HUES48 (cell line): Measurements from ENCODE around the gene DMD.
A peak's percentile ranks its signal among the peaks of the same experiment; 100 is the strongest.

ENCODE experiments used
- H3K27ac ChIP-seq: one replicate; pipeline ENCODE4 v1.7.0; 2013; ENCODE audit warnings: low read depth, low read length, inconsistent platforms
- H3K27me3 ChIP-seq: 2 replicates; pipeline ENCODE4 v1.6.1; 2013; ENCODE audit warnings: mild to moderate bottlenecking, low read length; ENCODE audit not compliant: control insufficient read depth, insufficient read depth
- H3K36me3 ChIP-seq: 2 replicates; pipeline ENCODE4 v1.6.1; 2013; ENCODE audit warnings: low read length; ENCODE audit not compliant: control insufficient read depth, insufficient read depth
- H3K4me1 ChIP-seq: 2 replicates; pipeline ENCODE4 v1.6.1; 2013; ENCODE audit warnings: mild to moderate bottlenecking, low read length; ENCODE audit not compliant: control insufficient read depth, insufficient read depth
- H3K4me3 ChIP-seq: 2 replicates; pipeline ENCODE4 v1.5.1; 2013; ENCODE audit warnings: mild to moderate bottlenecking, low read depth, low read length
- H3K9ac ChIP-seq: 2 replicates; pipeline ENCODE4 v1.6.1; 2013; ENCODE audit warnings: mild to moderate bottlenecking, low read depth, low read length, moderate library complexity
- H3K9me3 ChIP-seq: 2 replicates; pipeline ENCODE4 v1.6.1; 2013; ENCODE audit warnings: low read length; ENCODE audit not compliant: control insufficient read depth, insufficient read depth

The DMD gene

DNA sequence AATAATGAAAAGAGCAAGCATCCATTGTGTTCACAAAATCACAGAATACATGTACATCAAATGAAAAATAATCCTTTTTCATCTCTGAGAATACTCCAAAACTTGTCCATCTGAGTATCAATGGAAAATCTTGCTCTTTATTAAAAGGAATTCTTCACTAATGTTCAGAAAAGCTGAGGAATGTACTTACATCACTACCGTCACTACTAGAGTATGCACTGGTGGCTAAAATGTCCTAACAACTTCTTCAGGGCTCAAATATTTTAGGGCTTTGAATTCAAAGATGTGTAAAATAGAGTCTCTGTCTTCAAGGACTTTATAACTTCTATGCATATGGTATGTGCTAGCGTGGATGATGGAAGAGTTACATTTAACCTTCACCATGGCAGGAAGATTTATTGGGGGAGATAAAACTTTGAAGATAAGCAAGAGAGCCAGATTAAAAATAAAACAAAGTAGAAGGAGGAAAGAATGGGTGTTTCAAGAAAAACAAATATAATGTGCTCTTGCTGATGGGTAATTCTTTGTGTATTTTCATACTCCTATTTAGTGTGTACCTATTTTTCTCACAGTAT is 55.1 kb downstream of the DMD start:
- no peak overlapping the region for H3K4me3 ChIP-seq
- H3K9me3 ChIP-seq, result no peaks in the 10 kb centered on the region
- no peaks in the 10 kb centered on the region for H3K4me1 ChIP-seq
- no peaks in the 10 kb centered on the region for H3K27me3 ChIP-seq
- no peaks in the 10 kb centered on the region for H3K36me3 ChIP-seq
- H3K27ac ChIP-seq, result no peak overlapping the region
- H3K9ac ChIP-seq, result no peak overlapping the region

DNA sequence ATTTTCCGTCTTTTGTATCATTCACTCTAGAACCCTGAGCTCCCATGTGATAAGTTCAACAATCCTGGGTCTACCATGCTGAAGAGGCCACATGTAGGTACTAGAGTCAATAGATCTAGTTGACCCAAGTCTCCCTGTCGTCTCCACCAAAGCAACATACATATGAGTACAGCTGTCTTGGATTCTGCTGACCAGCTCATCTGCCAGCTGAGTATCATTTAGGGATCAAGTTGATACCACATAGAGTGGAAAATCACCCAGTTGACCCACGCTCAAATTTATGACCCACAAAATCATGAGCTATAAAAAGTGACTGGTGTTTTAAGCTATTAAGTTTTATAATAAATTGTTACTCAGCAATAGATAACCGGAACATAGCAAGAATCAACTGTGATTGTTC is 61.8 kb downstream of the DMD start:
- Histone ChIP-seq H3K27ac (no peak overlapping the region), H3K27me3 (no peaks in the 10 kb centered on the region), H3K4me1 (peaks cover 8% of the 10 kb centered on the region), H3K9ac (no peak overlapping the region), H3K4me3 (no peak overlapping the region), H3K36me3 (no peaks in the 10 kb centered on the region), H3K9me3 (no peaks in the 10 kb centered on the region)

DNA sequence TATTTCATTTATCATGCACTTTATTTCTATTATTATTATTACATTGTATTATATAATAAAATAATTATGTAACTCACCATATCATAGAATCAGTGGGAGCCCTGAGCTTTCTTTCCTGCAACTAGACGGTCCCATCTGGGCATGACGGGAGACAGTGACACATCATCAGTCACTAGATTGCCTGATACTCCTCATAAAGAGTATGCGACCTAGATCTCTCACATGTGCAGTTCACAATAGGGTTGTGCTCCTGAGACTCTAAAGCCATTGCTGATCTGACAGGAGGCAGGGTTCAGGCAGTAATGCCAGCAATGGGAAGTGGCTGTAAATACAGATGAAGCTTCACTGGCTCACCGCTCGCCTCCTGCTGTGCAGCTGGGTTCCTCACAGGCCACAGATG is 62.3 kb downstream of the DMD start:
- H3K4me3 ChIP-seq, result no peak overlapping the region
- H3K27ac ChIP-seq, result no peak overlapping the region
- no peaks in the 10 kb centered on the region for H3K27me3 ChIP-seq

DNA sequence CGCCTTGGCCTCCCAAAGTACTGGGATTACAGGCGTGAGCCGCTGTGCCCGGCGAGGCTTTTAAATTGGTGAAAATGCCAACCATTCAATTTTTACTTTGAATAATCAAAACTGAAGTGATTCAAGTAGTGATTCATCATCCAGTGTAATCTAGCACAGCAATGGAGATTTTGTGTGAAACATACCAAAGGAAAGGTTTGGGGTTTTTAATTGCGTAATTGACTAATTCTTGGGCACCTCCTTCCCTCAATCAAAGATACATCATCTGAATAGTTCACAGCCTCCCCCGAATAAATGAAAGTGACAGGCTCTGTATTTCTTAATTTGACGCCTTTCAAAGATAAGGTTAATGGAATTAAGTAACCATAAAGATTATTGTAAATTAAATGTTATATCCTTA is 69.0 kb downstream of the DMD start:
- Histone ChIP-seq H3K9me3 (no peaks in the 10 kb centered on the region), H3K4me3 (no peak overlapping the region), H3K4me1 (0 out of 2 replicates have a peak, but pooled peaks cover 2% of the 10 kb centered on the region), H3K9ac (no peak overlapping the region), H3K27ac (no peak overlapping the region), H3K36me3 (no peaks in the 10 kb centered on the region), H3K27me3 (no peaks in the 10 kb centered on the region)

More for the DNA sequence above, 62.3 kb downstream of the DMD start:
- H3K4me1 ChIP-seq, result peaks cover 8% of the 10 kb centered on the region
- H3K36me3 ChIP-seq, result no peaks in the 10 kb centered on the region
- H3K9me3 ChIP-seq, result no peaks in the 10 kb centered on the region
- no peak overlapping the region for H3K9ac ChIP-seq

DNA sequence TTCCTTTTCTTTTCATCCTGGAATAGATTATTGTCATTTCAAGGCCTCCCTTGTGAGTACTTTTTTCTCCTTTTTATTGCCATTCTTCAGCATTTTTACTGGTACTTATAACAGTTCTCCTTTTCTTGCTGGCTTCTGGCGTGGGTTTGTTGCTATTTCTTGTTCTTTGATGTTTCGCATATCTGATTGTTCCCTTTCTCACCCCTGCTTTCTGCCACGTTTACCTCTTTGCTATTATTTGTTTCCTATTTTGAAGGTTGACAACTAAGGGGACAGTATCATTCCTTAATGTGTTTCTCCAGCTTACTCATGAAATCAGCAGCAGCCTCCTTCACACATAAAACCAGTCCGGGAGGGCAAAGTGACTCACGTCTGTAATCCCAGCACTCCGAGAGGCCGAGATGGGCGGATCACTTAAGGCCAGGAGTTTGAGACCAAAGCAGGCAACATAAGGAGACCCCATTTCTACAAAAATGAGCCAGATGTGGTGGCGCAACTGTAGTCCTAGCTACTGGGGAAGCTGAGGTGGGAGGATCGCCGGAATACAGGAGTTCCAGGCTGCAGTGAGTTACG is 72.6 kb downstream of the DMD start:
- Histone ChIP-seq H3K4me3 (no peak overlapping the region), H3K27me3 (no peaks in the 10 kb centered on the region), H3K9ac (no peak overlapping the region), H3K9me3 (no peaks in the 10 kb centered on the region), H3K36me3 (no peaks in the 10 kb centered on the region), H3K4me1 (no peaks in the 10 kb centered on the region), H3K27ac (no peak overlapping the region)

DNA sequence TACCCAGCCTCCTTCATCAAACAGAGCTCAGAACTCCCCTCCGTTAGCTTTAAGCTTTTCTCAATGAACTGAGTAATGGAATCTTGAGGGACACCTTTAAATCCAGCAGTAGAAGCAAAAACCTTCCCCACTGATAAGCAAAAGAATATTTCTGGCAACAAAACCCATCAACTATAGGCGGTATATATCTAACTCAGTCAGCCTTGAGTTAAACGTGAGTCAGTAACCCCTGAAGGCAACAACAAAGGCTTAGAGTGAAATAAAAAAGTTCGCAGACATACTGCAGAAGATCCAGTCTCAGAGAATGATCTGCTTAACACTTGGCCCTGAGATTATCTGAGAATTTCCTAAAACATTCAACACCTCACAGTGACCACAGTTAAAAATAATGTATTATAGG is 77.2 kb downstream of the DMD start:
- Histone ChIP-seq H3K9me3 (no peaks in the 10 kb centered on the region), H3K36me3 (no peaks in the 10 kb centered on the region), H3K27me3 (no peaks in the 10 kb centered on the region), H3K4me3 (no peak overlapping the region), H3K27ac (no peak overlapping the region), H3K4me1 (no peaks in the 10 kb centered on the region), H3K9ac (no peak overlapping the region)

DNA sequence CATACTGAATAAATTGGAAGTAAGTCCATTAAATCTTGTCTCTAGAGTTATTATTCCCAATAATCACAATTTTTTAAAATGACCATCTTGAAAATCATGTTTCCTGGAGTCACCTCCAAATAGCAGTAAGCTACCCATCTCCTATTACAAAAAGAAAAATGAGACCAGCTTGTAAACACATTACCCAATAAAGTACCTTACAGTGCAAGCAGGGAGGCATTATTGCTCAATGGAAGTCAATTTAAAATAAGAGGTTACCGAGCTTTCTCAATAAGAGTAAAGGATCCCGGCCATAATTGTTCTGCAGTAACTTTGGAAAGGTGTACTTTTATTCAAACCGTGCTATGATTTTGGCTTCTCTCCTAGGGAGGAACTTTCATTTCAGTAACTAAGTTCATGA is 78.0 kb downstream of the DMD start:
- no peak overlapping the region for H3K4me3 ChIP-seq
- no peaks in the 10 kb centered on the region for H3K9me3 ChIP-seq

DNA sequence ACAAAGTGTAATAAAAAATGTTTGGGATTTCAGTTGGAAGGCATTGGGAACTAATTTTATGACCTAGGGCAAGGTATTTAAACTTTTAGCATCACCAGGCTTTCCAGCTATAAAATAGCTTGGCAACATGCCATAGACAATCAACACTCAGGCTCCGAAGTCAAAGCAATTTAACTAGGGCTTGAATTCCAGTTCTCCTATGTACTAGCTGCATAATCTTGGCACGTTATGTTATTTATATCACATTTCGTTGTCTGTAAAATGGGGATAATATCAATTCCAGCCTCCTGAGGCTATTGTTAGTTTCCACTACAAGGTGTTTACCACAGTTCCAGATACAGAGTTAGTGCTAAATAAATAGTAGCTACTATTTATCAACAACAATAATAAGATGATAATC is 78.8 kb downstream of the DMD start:
- no peaks in the 10 kb centered on the region for H3K9me3 ChIP-seq
- H3K27me3 ChIP-seq, result no peaks in the 10 kb centered on the region
- H3K27ac ChIP-seq, result no peak overlapping the region
- H3K4me1 ChIP-seq, result peaks cover 13% of the 10 kb centered on the region
- H3K9ac ChIP-seq, result no peak overlapping the region
- H3K4me3 ChIP-seq, result no peak overlapping the region
- no peaks in the 10 kb centered on the region for H3K36me3 ChIP-seq

More for the DNA sequence above, 78.0 kb downstream of the DMD start:
- Histone ChIP-seq H3K27me3 (no peaks in the 10 kb centered on the region), H3K36me3 (no peaks in the 10 kb centered on the region), H3K27ac (no peak overlapping the region), H3K4me1 (peaks cover 7% of the 10 kb centered on the region), H3K9ac (no peak overlapping the region)

DNA sequence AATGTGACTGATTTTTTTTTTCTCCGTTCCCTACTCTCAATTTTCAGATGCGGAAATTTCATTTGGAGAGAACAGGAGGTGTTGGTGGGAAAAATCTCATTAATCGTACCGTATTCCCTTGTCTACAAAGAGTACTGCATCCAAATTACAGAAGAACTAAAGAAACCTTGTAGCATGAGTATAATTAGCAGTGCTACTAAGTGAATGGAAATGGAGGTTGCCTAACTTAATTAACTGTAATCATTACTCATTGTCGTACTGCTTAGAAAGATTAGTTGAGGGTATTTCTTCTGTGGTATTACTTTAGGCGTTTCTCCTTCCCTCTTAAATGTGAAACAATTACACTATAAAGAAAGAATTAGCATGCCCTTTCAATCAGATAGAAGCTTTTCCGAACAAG is 81.7 kb downstream of the DMD start:
- Histone ChIP-seq H3K36me3 (no peaks in the 10 kb centered on the region), H3K9ac (no peak overlapping the region), H3K27ac (no peak overlapping the region), H3K27me3 (no peaks in the 10 kb centered on the region), H3K9me3 (no peaks in the 10 kb centered on the region), H3K4me3 (no peak overlapping the region), H3K4me1 (peaks cover 21% of the 10 kb centered on the region)

DNA sequence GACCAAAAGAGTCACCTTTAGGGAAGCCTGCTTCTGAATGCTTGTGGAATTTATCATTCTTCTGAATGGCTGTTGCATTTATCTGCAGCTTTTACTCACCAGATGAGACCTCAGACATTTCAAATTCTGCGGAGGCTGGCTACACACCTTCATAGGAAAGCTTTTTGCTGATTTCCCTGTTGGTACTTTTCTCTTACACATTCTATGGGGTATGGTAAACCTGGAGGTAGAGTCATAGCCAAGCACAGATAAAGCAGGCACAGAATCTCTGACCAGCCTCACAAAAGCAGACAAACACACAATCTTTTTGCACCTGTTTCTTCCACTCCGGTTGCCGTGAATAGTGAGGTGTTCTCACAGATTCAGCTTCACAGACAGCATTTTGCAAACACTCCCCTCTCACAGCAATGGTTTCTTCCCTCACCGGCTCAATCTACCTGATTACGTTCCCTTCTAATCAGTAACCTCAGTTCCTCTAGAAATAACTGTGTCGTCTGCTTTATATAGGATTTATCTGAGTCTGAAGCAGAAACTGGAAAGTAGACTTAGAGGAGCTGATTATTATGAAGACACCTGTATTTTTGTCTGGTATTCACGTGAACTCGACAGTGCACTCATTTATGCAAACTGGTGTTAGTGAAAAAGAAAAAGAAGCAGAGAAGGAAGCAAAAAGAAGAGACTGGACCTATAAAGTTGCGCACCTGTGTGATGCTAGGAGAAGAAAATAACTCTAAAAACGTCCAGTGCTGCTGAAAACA is 83.1 kb downstream of the DMD start:
- Histone ChIP-seq H3K4me3 (no peak overlapping the region), H3K36me3 (no peaks in the 10 kb centered on the region), H3K27me3 (no peaks in the 10 kb centered on the region), H3K9ac (peak overlapping the region; percentile 29; the same call in 1 of the 2 replicates), H3K27ac (peak overlapping the region; percentile 8), H3K4me1 (peaks cover 21% of the 10 kb centered on the region), H3K9me3 (no peaks in the 10 kb centered on the region)

DNA sequence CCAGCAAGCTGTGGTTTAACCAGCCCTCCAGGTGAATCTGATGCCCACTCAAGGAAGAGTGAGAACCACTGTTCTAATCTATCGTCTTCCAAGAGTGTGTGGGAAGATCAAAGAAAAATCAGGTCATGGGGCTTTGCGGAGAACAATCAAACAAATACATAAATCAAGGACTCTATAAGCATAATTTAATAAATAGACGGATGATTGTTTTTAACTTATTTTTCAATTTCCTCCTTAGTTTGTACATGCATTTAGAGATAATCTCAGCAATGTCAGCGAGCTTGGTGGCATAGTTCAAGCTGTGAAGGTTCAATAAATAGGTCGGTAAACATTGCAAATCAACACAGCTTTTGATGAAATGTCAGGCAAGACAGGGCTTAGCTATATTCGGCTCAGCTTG is 84.9 kb downstream of the DMD start:
- Histone ChIP-seq H3K4me1 (peaks cover 21% of the 10 kb centered on the region), H3K36me3 (no peaks in the 10 kb centered on the region), H3K4me3 (no peak overlapping the region), H3K27me3 (no peaks in the 10 kb centered on the region), H3K9me3 (no peaks in the 10 kb centered on the region), H3K27ac (no peak overlapping the region), H3K9ac (no peak overlapping the region)
